SK-N-SH treated with all-trans-retinoic acid at 6 μM for 48 hours (cell line): ENCODE data around the gene HPS5.

Experiments
- ATAC-seq: fragments of 200-7000 bp; cut with Tn5 transposase; 3 replicates; pipeline ENCODE4 v1.9.1; 2020; ENCODE audit warnings: mild to moderate bottlenecking, moderate library complexity
- ARNTL ChIP-seq: fragments of 450-650 bp; formaldehyde crosslinking; IDR thresholded peaks from 2 replicates; pipeline ENCODE4 v1.5.0; 2020; ENCODE audit warnings: low read depth, mild to moderate bottlenecking, moderate library complexity, borderline replicate concordance
- ESRRG ChIP-seq: fragments of 250-450 bp; sonication (Bioruptor Pico); IDR thresholded peaks from 2 replicates; pipeline ENCODE4 v1.6.1; 2021; ENCODE audit warnings: mild to moderate bottlenecking
- GLIS3 ChIP-seq: fragments of 250-450 bp; sonication (Bioruptor Pico); IDR thresholded peaks from 2 replicates; pipeline ENCODE4 v1.5.0; 2020; ENCODE audit warnings: mild to moderate bottlenecking, moderate library complexity
- ISL1 ChIP-seq: fragments of 250-450 bp; sonication (Bioruptor Pico); IDR thresholded peaks from 2 replicates; pipeline ENCODE4 v2.1.2; 2022; ENCODE audit warnings: mild to moderate bottlenecking, moderate library complexity
- OSR1 ChIP-seq: fragments of 250-450 bp; sonication (Bioruptor Pico); IDR thresholded peaks from 2 replicates; pipeline ENCODE4 v1.8.0; 2022; ENCODE audit warnings: moderate library complexity, mild to moderate bottlenecking, inconsistent platforms
- PPARA ChIP-seq: fragments of 250-450 bp; sonication (Bioruptor Pico); IDR thresholded peaks from 2 replicates; pipeline ENCODE4 v1.5.0; 2020; ENCODE audit warnings: mild to moderate bottlenecking, borderline replicate concordance
- RARB ChIP-seq: fragments of 250-450 bp; sonication (Bioruptor Pico); IDR thresholded peaks from 2 replicates; pipeline ENCODE4 v1.8.0; 2021; ENCODE audit warnings: mild to moderate bottlenecking, moderate library complexity
- TCF4 ChIP-seq: fragments of 250-450 bp; sonication (Bioruptor Pico); IDR thresholded peaks from 2 replicates; pipeline ENCODE4 v1.8.0; 2021; ENCODE audit warnings: mild to moderate bottlenecking, moderate library complexity, borderline replicate concordance
- TOX ChIP-seq: fragments of 250-450 bp; sonication (Bioruptor Pico); IDR thresholded peaks from 2 replicates; pipeline ENCODE4 v1.8.0; 2021; ENCODE audit warnings: mild to moderate bottlenecking, moderate library complexity, borderline replicate concordance
- ZFP3 ChIP-seq: fragments of 250-450 bp; sonication (Bioruptor Pico); IDR thresholded peaks from 2 replicates; pipeline ENCODE4 v1.5.0; 2020; ENCODE audit warnings: mild to moderate bottlenecking, moderate library complexity
- ZFP30 ChIP-seq: fragments of 450-650 bp; formaldehyde crosslinking; IDR thresholded peaks from 2 replicates; pipeline ENCODE4 v1.5.0; 2022; ENCODE audit warnings: mild to moderate bottlenecking, moderate library complexity
- ZNF565 ChIP-seq: fragments of 450-650 bp; formaldehyde crosslinking; conservative IDR thresholded peaks from 2 replicates; pipeline ENCODE4 v1.5.0; 2020; ENCODE audit warnings: low read depth, mild to moderate bottlenecking, moderate library complexity
- ZNF70 ChIP-seq: fragments of 450-650 bp; formaldehyde crosslinking; IDR thresholded peaks from 2 replicates; pipeline ENCODE4 v1.5.0; 2020; ENCODE audit warnings: mild to moderate bottlenecking, moderate library complexity
- ZNF8 ChIP-seq: fragments of 450-650 bp; formaldehyde crosslinking; IDR thresholded peaks from 2 replicates; pipeline ENCODE4 v1.5.0; 2020; ENCODE audit warnings: mild to moderate bottlenecking, moderate library complexity
- TF ChIP-seq, protein P1 (sequence below): fragments of 250-450 bp; sonication (Bioruptor Pico); IDR thresholded peaks from 2 replicates; pipeline ENCODE4 v1.8.0; 2020; ENCODE audit warnings: mild to moderate bottlenecking, moderate library complexity, borderline replicate concordance
- TF ChIP-seq, protein P2 (sequence below): fragments of 250-450 bp; sonication (Bioruptor Pico); IDR thresholded peaks from 2 replicates; pipeline ENCODE4 v1.5.1; 2020; ENCODE audit warnings: low read depth, mild to moderate bottlenecking, moderate library complexity
- TF ChIP-seq, protein P3 (sequence below): fragments of 250-450 bp; sonication (Bioruptor Pico); IDR thresholded peaks from 2 replicates; pipeline ENCODE4 v1.8.0; 2021; ENCODE audit warnings: low read depth, mild to moderate bottlenecking, moderate library complexity, borderline replicate concordance
- TF ChIP-seq, protein P4 (sequence below): fragments of 250-450 bp; sonication (Bioruptor Pico); IDR thresholded peaks from 2 replicates; pipeline ENCODE4 v1.5.1; 2021; ENCODE audit warnings: mild to moderate bottlenecking, moderate library complexity
- TF ChIP-seq, protein P5 (sequence below): fragments of 250-450 bp; sonication (Bioruptor Pico); IDR thresholded peaks from 2 replicates; pipeline ENCODE4 v1.5.0; 2020; ENCODE audit warnings: mild to moderate bottlenecking, moderate library complexity

The HPS5 gene

DNA sequence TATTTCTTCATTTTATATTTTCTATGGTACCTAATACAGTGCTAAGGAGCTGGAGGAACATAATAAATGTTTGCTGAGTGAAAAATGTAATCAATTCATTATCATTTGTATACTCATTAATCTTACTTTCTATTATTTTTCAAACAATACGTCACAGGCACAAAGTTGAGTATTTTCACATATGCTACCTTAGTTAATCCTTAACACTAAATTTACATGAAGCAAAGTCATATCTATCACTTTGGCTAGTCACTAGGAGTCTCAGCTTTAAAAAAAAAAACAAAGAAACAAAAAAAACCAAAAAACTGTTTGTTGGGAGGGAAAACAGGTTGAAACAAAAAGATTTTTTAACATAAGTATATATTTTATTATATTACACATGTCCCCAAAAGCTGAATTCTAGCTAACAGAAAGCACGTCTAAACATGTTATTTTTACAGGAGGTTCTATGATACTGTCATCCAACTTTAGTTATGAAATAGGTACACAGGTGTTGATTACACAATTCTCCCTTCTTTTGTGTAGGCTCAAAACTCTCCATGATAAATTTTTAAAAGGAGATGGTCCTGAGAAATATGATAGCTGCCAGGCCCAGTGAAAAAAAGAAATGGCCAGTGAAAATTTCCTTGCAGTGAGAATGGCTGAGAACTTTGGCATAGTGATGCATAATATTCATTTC, 14.3 kb downstream of the HPS5 start:
- ATAC-seq = no peak
- TF ChIP-seq, protein P1, sequence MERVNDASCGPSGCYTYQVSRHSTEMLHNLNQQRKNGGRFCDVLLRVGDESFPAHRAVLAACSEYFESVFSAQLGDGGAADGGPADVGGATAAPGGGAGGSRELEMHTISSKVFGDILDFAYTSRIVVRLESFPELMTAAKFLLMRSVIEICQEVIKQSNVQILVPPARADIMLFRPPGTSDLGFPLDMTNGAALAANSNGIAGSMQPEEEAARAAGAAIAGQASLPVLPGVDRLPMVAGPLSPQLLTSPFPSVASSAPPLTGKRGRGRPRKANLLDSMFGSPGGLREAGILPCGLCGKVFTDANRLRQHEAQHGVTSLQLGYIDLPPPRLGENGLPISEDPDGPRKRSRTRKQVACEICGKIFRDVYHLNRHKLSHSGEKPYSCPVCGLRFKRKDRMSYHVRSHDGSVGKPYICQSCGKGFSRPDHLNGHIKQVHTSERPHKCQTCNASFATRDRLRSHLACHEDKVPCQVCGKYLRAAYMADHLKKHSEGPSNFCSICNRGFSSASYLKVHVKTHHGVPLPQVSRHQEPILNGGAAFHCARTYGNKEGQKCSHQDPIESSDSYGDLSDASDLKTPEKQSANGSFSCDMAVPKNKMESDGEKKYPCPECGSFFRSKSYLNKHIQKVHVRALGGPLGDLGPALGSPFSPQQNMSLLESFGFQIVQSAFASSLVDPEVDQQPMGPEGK (CRISPR knock-in tag) = no peak
- TF ChIP-seq TCF4 = no peak
- TF ChIP-seq GLIS3 (CRISPR knock-in tag) = no peak
- no peak for TF ChIP-seq ISL1 (CRISPR knock-in tag)
- TF ChIP-seq ARNTL (CRISPR knock-in tag) = no peak
- TF ChIP-seq ZNF8 = no peak
- TF ChIP-seq, protein P2, sequence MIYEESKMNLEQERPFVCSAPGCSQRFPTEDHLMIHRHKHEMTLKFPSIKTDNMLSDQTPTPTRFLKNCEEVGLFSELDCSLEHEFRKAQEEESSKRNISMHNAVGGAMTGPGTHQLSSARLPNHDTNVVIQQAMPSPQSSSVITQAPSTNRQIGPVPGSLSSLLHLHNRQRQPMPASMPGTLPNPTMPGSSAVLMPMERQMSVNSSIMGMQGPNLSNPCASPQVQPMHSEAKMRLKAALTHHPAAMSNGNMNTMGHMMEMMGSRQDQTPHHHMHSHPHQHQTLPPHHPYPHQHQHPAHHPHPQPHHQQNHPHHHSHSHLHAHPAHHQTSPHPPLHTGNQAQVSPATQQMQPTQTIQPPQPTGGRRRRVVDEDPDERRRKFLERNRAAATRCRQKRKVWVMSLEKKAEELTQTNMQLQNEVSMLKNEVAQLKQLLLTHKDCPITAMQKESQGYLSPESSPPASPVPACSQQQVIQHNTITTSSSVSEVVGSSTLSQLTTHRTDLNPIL (CRISPR knock-in tag) = no peak
- TF ChIP-seq ZFP3 = no peak
- no peak for TF ChIP-seq RARB
- TF ChIP-seq, protein P3, sequence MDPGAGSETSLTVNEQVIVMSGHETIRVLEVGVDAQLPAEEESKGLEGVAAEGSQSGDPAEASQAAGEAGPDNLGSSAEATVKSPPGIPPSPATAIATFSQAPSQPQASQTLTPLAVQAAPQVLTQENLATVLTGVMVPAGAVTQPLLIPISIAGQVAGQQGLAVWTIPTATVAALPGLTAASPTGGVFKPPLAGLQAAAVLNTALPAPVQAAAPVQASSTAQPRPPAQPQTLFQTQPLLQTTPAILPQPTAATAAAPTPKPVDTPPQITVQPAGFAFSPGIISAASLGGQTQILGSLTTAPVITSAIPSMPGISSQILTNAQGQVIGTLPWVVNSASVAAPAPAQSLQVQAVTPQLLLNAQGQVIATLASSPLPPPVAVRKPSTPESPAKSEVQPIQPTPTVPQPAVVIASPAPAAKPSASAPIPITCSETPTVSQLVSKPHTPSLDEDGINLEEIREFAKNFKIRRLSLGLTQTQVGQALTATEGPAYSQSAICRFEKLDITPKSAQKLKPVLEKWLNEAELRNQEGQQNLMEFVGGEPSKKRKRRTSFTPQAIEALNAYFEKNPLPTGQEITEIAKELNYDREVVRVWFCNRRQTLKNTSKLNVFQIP (CRISPR knock-in tag) = no peak
- no peak for TF ChIP-seq ZNF70 (CRISPR knock-in tag)
- TF ChIP-seq, protein P4, sequence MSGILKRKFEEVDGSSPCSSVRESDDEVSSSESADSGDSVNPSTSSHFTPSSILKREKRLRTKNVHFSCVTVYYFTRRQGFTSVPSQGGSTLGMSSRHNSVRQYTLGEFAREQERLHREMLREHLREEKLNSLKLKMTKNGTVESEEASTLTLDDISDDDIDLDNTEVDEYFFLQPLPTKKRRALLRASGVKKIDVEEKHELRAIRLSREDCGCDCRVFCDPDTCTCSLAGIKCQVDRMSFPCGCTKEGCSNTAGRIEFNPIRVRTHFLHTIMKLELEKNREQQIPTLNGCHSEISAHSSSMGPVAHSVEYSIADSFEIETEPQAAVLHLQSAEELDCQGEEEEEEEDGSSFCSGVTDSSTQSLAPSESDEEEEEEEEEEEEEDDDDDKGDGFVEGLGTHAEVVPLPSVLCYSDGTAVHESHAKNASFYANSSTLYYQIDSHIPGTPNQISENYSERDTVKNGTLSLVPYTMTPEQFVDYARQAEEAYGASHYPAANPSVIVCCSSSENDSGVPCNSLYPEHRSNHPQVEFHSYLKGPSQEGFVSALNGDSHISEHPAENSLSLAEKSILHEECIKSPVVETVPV = no peak
- no peak for TF ChIP-seq ZFP30 (CRISPR knock-in tag)
- TF ChIP-seq ESRRG (CRISPR knock-in tag) = no peak
- TF ChIP-seq ZNF565 (CRISPR knock-in tag) = no peak
- no peak for TF ChIP-seq OSR1
- TF ChIP-seq, protein P5, sequence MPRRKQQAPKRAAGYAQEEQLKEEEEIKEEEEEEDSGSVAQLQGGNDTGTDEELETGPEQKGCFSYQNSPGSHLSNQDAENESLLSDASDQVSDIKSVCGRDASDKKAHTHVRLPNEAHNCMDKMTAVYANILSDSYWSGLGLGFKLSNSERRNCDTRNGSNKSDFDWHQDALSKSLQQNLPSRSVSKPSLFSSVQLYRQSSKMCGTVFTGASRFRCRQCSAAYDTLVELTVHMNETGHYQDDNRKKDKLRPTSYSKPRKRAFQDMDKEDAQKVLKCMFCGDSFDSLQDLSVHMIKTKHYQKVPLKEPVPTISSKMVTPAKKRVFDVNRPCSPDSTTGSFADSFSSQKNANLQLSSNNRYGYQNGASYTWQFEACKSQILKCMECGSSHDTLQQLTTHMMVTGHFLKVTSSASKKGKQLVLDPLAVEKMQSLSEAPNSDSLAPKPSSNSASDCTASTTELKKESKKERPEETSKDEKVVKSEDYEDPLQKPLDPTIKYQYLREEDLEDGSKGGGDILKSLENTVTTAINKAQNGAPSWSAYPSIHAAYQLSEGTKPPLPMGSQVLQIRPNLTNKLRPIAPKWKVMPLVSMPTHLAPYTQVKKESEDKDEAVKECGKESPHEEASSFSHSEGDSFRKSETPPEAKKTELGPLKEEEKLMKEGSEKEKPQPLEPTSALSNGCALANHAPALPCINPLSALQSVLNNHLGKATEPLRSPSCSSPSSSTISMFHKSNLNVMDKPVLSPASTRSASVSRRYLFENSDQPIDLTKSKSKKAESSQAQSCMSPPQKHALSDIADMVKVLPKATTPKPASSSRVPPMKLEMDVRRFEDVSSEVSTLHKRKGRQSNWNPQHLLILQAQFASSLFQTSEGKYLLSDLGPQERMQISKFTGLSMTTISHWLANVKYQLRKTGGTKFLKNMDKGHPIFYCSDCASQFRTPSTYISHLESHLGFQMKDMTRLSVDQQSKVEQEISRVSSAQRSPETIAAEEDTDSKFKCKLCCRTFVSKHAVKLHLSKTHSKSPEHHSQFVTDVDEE (CRISPR knock-in tag) = no peak

DNA sequence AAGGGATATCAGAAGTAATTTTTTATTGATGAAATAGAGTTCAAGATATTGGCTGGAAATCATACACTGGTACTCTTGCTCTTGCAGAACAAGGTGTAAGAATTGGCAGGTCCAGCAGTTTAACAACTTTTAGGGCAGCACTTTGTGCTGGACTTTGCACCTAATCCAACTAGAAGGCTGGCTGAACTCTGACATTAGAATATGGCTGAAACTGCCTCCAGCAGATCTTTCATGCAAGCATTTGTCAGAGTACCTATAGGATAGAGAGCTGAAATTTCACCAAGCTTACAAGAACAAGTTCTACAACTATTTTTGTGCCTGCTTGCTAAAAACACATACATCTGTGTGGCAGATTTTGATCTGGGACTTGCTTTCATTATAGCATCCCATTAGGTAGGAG, 17.2 kb downstream of the HPS5 start:
- no peak for ATAC-seq
- TF ChIP-seq PPARA (CRISPR knock-in tag) (no peak), ZNF565 (CRISPR knock-in tag) (no peak), TOX (CRISPR knock-in tag) (no peak), ZFP30 (CRISPR knock-in tag) (no peak)
- TF ChIP-seq, protein P5 (CRISPR knock-in tag) = no peak
- TF ChIP-seq, protein P2 (CRISPR knock-in tag) = no peak
- TF ChIP-seq, protein P3 (CRISPR knock-in tag) = no peak
